ENCODE measurements around the gene EBF3. TPM values are rescaled to one million over a fixed set of nuclear protein-coding genes. Genes with fewer than 3 reads are reported as not detected.
A peak's percentile ranks its signal among the peaks of the same experiment; 100 is the strongest.

EBF3 gene
- total RNA-seq, 4 donors from 2014 or later = 1.4 to 4.2 (median 2.4) TPM

GRCh38 chr10:129977794-129978193 is 13.7 kb upstream of the EBF3 start:
- TF ChIP-seq POLR2AphosphoS5 (IDR thresholded peaks at IDR 0.05) = no peak
- TF ChIP-seq CTCF (IDR thresholded peaks at IDR 0.05) = no peak
- no peak for TF ChIP-seq EP300 (IDR thresholded peaks at IDR 0.05)
- TF ChIP-seq POLR2A (IDR thresholded peaks at IDR 0.05) = no peak
- Histone ChIP-seq H3K4me3 (no peak overlapping the region), H3K9me3 (no peaks in the 10 kb centered on the region), H3K36me3 (no peaks in the 10 kb centered on the region), H3K4me1 (peaks cover under 1% of the 10 kb centered on the region), H3K27me3 (peaks cover 49% of the 10 kb centered on the region), H3K27ac (no peak overlapping the region)
- DNase-seq (ENCODE audit: low spot score in 2 of 2) = no peak
- 90% methylated on average over 10 of the region's 10 CpGs for WGBS

GRCh38 chr10:129973674-129974059 is 9.6 kb upstream of the EBF3 start:
- 89% methylated on average over 7 of the region's 8 CpGs for WGBS

GRCh38 chr10:129972966-129973673 is 9.0 kb upstream of the EBF3 start:
- WGBS = 74% methylated on average over 18 of the region's 59 CpGs
- DNase-seq (ENCODE audit: low spot score in 2 of 2) = peak in 1 of 2 donors; percentile 62
- no peak for TF ChIP-seq CTCF (IDR thresholded peaks at IDR 0.05)
- no peak for TF ChIP-seq POLR2AphosphoS5 (IDR thresholded peaks at IDR 0.05)
- no peak for TF ChIP-seq EP300 (IDR thresholded peaks at IDR 0.05)
- TF ChIP-seq POLR2A (IDR thresholded peaks at IDR 0.05) = no peak
- H3K4me3 ChIP-seq = peak overlapping the region; percentile 52
- H3K27me3 ChIP-seq = peaks cover 84% of the 10 kb centered on the region
- no peak overlapping the region for H3K27ac ChIP-seq
- peaks cover 45% of the 10 kb centered on the region for H3K4me1 ChIP-seq
- H3K9me3 ChIP-seq = no peaks in the 10 kb centered on the region
- H3K36me3 ChIP-seq = no peaks in the 10 kb centered on the region

More at GRCh38 chr10:129973674-129974059, 9.6 kb upstream of the EBF3 start:
- TF ChIP-seq EP300 (IDR thresholded peaks at IDR 0.05) (no peak), POLR2A (IDR thresholded peaks at IDR 0.05) (no peak), POLR2AphosphoS5 (IDR thresholded peaks at IDR 0.05) (no peak), CTCF (IDR thresholded peaks at IDR 0.05) (no peak)
- peaks cover 84% of the 10 kb centered on the region for H3K27me3 ChIP-seq
- no peak overlapping the region for H3K27ac ChIP-seq
- H3K4me3 ChIP-seq = no peak overlapping the region
- peak in 1 of 2 donors; percentile 66 for DNase-seq (ENCODE audit: low spot score in 2 of 2)
- no peaks in the 10 kb centered on the region for H3K9me3 ChIP-seq
- H3K4me1 ChIP-seq = peaks cover 40% of the 10 kb centered on the region
- H3K36me3 ChIP-seq = no peaks in the 10 kb centered on the region

- DNase-seq (ENCODE audit: low spot score in 2 of 2) = peak in 1 of 2 donors; percentile 61
- Histone ChIP-seq H3K36me3 (no peaks in the 10 kb centered on the region), H3K27ac (no peak overlapping the region), H3K4me1 (peaks cover 53% of the 10 kb centered on the region), H3K4me3 (peak overlapping the region; percentile 52), H3K9me3 (no peaks in the 10 kb centered on the region), H3K27me3 (peaks cover 88% of the 10 kb centered on the region)
- WGBS = 4% methylated on average over 9 of the region's 84 CpGs
- no peak for TF ChIP-seq EP300 (IDR thresholded peaks at IDR 0.05)
- no peak for TF ChIP-seq CTCF (IDR thresholded peaks at IDR 0.05)
- no peak for TF ChIP-seq POLR2AphosphoS5 (IDR thresholded peaks at IDR 0.05)
- no peak for TF ChIP-seq POLR2A (IDR thresholded peaks at IDR 0.05)
These were observed 8.3 kb upstream of the EBF3 start for GRCh38 chr10:129972145-129972965.

Measured in suprapubic skin (tissue), 4 donors.